ENCODE data around the gene TRERF1. TPM values are rescaled to one million over a fixed set of nuclear protein-coding genes. Genes with fewer than 3 reads are reported as not detected.
A peak's percentile ranks its signal among the peaks of the same experiment; 100 is the strongest.

TRERF1 gene
- total RNA-seq, 1 donor from 2014 or later, result 8.7 TPM

DNA sequence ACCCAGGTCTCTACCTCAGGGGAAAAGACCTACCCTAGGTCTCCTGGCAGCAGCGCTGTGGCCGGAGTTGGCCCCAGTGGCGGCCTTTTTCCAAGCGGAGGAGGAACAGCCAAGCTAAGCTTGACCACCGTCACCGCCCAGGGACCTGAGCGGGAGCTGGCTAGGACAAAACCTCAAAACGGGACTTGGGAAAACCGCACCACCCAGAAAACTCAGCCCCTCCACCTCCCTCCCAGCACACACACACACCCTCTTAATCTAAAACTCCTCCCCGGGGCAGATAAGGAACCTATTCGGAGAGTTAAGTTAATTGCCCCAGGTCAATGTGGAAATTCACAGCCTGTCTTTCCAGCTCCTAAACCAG is 2.7 kb upstream of the TRERF1 start:
- H3K9me3 Mint-ChIP-seq (ENCODE audit: unreplicated experiment), result no peaks in the 10 kb centered on the region
- peak overlapping the region; percentile 57 for H3K27ac Mint-ChIP-seq (ENCODE audit: unreplicated experiment)
- no peaks in the 10 kb centered on the region for H3K36me3 Mint-ChIP-seq (ENCODE audit: low read depth, unreplicated experiment)
- DNase-seq (ENCODE audit: low spot score), result peak; percentile 21
- H3K4me3 Mint-ChIP-seq (ENCODE audit: unreplicated experiment), result peak overlapping the region; percentile 86
- H3K27me3 Mint-ChIP-seq (ENCODE audit: unreplicated experiment), result peaks cover 15% of the 10 kb centered on the region
- H3K4me1 Mint-ChIP-seq (ENCODE audit: unreplicated experiment), result peaks cover 21% of the 10 kb centered on the region
- TF ChIP-seq, protein P1, sequence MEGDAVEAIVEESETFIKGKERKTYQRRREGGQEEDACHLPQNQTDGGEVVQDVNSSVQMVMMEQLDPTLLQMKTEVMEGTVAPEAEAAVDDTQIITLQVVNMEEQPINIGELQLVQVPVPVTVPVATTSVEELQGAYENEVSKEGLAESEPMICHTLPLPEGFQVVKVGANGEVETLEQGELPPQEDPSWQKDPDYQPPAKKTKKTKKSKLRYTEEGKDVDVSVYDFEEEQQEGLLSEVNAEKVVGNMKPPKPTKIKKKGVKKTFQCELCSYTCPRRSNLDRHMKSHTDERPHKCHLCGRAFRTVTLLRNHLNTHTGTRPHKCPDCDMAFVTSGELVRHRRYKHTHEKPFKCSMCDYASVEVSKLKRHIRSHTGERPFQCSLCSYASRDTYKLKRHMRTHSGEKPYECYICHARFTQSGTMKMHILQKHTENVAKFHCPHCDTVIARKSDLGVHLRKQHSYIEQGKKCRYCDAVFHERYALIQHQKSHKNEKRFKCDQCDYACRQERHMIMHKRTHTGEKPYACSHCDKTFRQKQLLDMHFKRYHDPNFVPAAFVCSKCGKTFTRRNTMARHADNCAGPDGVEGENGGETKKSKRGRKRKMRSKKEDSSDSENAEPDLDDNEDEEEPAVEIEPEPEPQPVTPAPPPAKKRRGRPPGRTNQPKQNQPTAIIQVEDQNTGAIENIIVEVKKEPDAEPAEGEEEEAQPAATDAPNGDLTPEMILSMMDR (IDR thresholded peaks at IDR 0.05; ENCODE audit: unreplicated experiment), result no peak

DNA sequence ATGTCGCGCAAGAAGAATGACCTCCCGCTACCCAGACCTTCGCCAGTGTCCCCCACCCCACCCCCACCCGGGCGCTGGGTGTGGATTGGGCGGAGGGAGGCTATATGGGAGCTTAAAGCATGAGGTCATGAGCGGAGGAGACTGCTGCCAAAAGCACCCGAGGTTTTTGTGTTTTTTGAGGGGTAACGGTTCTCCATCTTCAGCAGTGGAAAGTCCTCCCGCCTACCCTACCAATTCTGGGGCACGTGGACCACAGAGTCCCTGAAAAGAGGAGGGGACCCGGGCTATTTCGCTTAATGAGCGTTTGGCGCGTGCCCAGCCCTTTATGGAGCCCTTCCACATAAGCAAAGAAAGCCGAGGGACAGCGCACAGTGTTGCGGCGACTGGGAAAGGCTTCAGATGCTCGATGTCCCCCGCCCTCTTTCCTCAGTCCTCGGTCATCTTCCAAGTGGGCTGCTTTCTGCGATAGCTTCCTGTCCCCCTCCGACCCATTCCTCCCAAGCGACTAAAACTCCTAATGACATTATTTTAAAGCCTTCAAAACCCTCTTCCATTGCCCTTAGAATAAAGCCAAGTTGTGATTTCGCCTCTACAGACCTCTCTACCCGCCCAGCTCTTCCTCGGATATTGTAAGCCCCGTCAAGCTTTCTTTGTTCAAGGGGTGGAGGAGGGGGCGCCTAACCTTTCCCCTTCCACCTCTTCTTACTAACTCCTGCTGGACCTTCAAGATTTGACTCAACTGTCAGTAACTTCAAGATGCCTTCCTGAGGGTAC is 2.1 kb upstream of the TRERF1 start:
- H3K27ac Mint-ChIP-seq (ENCODE audit: unreplicated experiment), result peak overlapping the region; percentile 57
- H3K9me3 Mint-ChIP-seq (ENCODE audit: unreplicated experiment), result no peaks in the 10 kb centered on the region
- no peaks in the 10 kb centered on the region for H3K36me3 Mint-ChIP-seq (ENCODE audit: low read depth, unreplicated experiment)
- TF ChIP-seq, protein P1 (IDR thresholded peaks at IDR 0.05; ENCODE audit: unreplicated experiment), result no peak
- H3K27me3 Mint-ChIP-seq (ENCODE audit: unreplicated experiment), result peaks cover 15% of the 10 kb centered on the region
- H3K4me3 Mint-ChIP-seq (ENCODE audit: unreplicated experiment), result peak overlapping the region; percentile 86
- H3K4me1 Mint-ChIP-seq (ENCODE audit: unreplicated experiment), result peaks cover 21% of the 10 kb centered on the region
- peak; percentile 23 for DNase-seq (ENCODE audit: low spot score)

DNA sequence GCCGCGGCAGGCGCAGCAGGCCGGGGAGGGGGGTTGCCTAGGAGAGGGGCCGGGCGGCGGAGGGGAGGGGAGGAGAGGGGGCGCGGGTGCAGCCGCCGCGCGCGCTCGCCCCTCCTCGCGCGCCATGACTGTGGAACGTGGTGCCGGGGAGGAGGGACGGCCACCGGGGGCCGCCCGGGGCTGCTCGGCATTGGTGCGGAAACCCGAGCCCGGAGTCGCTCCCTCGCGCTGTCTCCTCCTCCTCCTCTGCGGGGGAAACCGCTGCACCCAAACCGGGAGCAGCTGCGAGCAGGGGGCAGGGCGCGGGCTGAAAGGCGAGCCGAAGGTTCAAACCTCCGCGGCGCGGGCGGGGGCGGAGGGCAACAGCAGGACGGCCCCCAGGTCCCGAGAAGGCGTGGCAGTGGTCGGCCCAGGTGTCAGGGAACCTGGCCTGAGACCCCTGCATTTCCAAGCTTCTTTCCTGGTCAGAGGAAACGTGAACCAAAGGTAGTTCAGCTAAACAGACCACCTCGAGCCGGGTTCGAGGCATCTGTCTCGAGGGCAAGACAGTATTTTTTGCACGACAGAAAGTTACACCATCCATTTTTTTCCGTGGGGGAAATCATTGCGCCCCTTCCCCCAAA is 1.4 kb upstream of the TRERF1 start:
- Mint-ChIP-seq H3K4me3 (ENCODE audit: unreplicated experiment) (peak overlapping the region; percentile 92), H3K4me1 (ENCODE audit: unreplicated experiment) (peaks cover 21% of the 10 kb centered on the region), H3K9me3 (ENCODE audit: unreplicated experiment) (no peaks in the 10 kb centered on the region), H3K27me3 (ENCODE audit: unreplicated experiment) (peaks cover 15% of the 10 kb centered on the region), H3K36me3 (ENCODE audit: low read depth, unreplicated experiment) (no peaks in the 10 kb centered on the region), H3K27ac (ENCODE audit: unreplicated experiment) (no peak overlapping the region)
- DNase-seq (ENCODE audit: low spot score), result peak; percentile 75
- TF ChIP-seq, protein P1 (IDR thresholded peaks at IDR 0.05; ENCODE audit: unreplicated experiment), result no peak

DNA sequence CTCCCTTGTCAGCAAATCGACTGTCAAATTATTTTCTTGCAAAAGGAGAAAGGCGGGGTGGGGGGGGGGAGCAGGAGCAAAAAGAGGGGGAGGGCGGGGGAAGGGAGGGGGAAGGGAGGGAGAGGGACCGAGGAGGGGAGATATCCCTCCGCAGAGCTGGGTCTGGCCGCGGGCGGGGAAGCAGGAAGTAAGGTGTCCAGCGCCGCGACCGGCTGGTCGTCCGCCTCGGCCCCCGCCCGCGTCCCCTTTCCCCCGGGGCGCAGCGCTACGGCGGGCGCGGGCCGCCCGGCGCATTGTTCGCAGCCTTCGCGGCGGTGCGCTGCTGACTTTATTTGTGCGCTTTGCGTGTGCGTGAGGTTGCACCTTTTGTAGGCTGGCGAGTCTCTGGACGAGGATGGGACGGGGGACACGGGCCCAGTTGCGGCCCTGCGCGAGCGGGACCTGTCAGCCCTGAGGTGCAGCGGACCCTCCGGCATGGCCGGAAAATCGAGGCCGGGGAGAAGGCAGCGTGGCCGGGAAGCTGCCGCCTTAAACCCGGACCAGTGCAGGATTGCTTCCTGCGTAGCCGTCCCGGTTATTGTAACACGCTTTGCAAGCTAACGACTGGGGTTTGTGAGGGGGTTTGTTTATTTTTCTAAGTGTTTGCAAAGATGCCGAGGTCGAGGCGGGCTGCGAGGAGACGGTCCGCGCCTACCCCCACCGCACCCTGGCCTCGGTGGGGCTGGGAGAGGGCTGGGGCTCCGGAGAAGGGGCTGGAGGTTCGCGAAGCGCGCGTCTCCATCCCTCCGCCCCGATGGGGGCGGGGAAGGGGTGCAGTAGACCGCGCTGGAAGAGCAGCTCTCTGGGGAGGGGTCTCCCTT is 675 bp upstream of the TRERF1 start:
- TF ChIP-seq, protein P1 (IDR thresholded peaks at IDR 0.05; ENCODE audit: unreplicated experiment), result no peak
- Mint-ChIP-seq H3K36me3 (ENCODE audit: low read depth, unreplicated experiment) (no peaks in the 10 kb centered on the region), H3K9me3 (ENCODE audit: unreplicated experiment) (no peaks in the 10 kb centered on the region), H3K27ac (ENCODE audit: unreplicated experiment) (peak overlapping the region; percentile 74), H3K4me3 (ENCODE audit: unreplicated experiment) (peak overlapping the region; percentile 100), H3K27me3 (ENCODE audit: unreplicated experiment) (peaks cover 15% of the 10 kb centered on the region), H3K4me1 (ENCODE audit: unreplicated experiment) (peaks cover 21% of the 10 kb centered on the region)
- DNase-seq (ENCODE audit: low spot score), result peak; percentile 67
